UCSD-AML1 (cell line): Measurements from ENCODE around the gene NACC2.
"Not testable (repeated sequence)": the region's sequence is repeated elsewhere in the genome, so short reads cannot be mapped to it uniquely, and the experiment has no call there.

Experiments used
- DNase-seq: peaks from one replicate; lab custom pipeline; 2025; ENCODE audit not compliant: unreplicated experiment; lab: John Stamatoyannopoulos, UW

NACC2 gene

DNA sequence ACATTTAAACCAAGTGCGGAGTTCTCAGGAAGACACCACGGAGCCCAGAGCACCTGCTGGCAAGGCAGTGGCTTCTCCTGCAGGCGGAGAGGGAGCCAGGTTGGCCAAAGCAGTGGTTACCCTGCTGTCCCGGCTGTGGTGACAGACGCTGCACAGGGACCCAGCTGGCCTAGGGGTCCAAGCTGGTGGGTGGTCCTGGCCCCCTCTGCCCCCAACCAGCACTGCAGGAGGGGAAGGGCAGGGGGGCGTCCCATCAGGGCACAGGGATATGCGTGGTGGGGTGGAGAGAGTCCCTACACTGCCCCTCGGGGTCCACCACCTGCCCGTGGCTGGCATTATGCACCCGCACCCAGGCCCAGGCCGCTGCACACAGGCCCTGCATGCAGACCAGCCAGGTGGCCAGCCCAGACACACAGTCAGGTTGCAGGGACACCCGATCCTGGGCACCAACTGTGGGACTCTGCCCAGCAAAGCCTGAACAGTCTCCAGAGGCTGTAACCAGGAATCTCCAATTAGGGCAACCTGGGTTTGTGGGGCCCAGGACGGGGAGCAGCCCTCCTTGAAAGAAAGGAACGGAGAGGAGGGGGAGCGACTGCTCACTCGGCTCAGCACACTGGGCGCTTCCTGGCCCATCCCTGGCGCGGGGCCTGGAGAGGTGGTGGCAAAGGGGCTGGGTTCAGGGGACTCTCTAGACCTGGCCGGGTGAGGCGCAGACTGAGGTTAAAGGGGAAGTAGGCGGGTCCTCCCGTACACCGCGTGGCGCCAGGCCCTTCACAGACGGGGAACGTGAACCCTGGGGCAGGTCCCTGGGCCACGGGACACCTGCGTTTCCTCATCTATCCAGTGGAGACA is 46.3 kb downstream of the NACC2 start:
- no peak for DNase-seq

DNA sequence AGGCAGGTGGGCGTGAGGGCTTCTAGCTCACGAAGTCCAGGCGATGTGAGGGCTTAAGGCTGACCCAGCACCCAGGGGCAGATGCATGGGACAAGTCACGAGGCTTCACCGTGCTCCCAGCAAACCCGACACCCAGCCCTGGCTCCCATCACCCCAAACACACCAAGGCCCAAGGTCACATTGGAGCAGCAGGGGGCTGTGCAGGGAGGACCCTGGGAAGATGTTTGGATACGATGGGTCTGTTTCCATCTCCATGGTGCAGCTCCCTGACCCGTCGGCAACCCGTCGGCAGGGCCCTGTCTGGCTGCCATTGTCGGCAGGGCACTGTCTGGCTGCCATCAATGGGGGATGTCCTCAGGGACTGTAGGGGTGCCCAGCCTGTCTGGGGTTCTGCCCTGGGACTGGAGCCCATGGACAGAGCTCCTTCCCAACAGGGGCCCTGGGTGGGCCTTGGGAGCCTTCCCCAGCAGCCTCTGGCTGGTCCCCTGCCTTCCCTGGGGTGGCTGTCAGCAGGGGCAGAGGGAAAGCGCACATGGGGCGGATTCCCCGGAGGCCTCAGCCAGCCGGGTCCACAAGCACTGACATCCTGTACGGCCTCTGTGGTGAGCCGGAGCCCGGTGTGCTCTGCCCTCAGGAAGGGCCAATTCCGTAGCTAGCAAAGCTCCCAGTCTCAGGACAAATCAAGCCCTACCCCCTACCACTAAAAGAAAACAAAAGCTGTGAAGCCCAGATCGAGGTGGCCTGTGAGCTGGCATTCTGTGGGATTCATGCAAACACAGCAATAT is 47.1 kb downstream of the NACC2 start:
- no peak for DNase-seq

- DNase-seq: peak; percentile 28
Observed at GRCh38 chr9:136047076-136047774, 47.9 kb downstream of the NACC2 start.

DNA sequence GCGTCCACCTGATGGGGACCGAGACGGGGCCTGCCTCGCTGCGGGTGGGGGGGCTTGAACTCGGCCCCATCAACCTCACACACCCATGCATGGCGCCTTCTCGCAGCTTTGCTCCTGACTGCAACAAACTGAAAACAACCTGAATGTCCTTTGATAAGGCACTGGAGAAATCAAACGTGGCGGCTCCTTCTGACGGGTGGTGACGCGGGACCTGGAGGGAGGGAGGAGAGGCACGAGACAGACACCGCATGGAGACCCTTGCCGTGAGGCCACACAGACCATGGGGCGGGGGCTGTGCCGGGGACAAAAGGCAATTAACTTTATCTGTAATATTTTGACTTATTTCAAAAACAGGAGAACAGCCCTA is 48.6 kb downstream of the NACC2 start:
- no peak for DNase-seq

DNA sequence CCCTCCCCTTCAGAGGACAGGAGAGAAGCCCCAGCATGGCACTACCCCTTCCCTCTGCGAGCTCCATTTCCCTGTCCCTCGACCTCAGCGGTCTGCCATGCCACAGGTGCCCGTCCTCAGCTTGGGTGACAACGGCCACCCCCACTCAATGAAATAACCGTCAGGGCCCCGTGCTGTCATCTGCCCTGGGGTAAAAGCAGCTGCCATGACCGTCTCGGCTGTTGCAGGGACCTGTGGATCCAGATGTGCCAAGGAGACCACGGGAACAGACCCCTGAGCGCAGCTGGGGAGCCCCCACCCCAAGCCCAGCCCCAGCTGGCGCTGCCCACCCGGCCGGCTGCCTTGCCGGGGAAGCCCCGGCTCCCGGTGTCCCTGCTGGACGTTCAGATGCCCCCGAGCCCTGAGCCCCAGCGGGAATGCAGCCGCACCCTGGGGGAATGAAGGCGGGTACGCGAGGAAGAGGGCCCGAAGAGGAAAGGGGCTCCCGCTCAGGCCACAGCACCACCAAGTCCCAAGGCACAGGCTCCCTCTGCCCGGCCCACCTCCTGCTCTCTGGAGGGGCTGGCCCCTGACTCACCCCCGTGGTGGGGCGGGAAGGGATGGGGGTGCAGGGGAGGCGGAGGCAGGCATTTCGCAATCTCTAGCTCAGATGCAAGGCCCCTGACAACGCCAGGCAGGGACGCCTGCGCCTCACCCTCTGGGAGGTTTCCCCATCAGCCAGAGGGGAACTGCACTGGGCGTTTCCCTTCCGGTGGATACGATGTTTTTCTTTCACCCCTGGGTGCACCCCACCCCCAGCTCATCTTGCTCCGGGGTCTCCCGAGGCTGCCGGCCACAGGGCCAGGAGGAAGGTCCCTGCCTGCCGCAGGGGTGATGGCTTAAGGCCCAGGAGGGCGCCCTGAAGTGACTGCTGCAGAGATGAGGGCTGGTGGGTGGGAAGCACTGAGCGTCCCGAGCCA is 49.2 kb downstream of the NACC2 start:
- peak; percentile 28 for DNase-seq

DNA sequence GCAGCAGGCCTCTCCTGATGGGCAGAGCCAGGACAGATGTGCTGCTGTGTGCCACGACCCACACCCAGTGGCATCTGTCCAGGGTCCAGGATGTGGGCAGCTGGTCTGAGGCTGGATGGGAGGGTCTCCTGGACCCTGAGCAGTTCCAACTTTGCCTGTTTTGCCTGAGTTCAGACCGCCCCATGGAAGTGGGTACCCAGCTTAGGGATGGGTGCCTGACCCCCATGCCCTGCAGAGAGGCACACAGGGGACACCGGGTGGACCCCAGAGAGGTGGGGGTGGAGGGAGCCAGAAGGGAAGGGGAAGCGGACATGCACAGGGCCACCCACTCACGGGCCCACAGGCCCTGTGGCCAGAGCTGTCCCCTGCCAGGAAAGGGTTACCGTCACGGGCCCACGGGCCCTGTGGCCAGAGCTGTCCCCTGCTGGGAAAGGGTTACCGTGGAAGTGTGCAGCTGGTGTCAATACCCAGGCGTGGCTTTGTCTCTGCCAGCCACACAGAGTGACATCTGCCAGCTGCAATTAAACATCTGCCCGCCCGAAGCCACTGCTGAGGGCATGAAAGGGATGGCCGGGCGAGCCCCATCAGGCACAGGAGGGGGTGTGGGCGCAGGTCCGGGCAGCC is 50.0 kb downstream of the NACC2 start:
- no peak for DNase-seq

GRCh38 chr9:136044207-136044970 is 50.7 kb downstream of the NACC2 start:
- no peak for DNase-seq

DNA sequence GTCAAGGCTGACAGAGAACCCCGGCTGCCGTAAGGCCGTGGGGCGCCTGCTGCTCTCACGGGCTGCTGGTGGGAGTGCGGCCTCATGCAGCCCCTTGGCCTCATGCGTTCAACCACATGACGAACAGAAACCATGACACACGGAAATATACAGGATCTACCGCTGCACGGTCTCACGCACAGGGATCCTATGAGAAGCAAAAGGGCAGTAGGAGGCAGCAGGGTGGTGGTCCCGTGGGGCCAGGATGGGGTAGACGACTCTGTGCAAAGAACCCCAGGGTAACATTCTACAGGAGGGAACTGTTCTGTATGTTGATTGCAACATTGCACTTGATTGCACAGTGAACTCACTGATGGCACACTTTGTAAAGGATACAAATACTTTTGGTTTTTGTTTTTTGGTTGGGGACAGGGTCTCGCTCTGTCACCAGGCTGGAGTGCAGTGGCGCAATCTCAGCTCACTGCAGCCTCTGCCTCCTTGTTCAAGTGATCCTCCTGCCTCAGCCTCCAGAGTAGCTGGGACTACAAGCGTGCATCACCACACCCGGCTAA is 51.6 kb downstream of the NACC2 start:
- no peak for DNase-seq

GRCh38 chr9:136042541-136042940 is 52.5 kb downstream of the NACC2 start:
- no peak for DNase-seq

GRCh38 chr9:136040848-136041247 is 54.2 kb downstream of the NACC2 start:
- DNase-seq: not testable (repeated sequence)

- DNase-seq: no peak
Observed at GRCh38 chr9:136039488-136039887, 55.6 kb downstream of the NACC2 start.

DNA sequence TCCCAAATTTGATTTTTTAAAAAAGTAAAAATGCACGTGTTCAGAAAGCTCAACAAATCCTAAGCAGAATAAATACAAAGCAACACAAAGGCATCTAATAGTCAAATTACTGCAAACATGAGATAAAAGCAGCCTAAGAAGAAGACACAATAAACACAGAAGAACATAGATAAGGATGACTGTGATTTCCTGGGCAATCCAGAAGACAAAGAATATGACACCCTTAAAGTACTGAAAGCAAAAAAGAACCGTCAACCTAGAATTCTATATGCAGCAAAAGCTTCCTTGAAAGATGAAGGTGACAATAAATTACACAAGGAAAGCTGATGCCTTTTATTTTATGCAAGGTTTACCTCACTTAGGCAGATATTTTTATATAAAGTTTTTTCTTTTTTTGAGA is 58.2 kb downstream of the NACC2 start:
- DNase-seq: no peak

DNA sequence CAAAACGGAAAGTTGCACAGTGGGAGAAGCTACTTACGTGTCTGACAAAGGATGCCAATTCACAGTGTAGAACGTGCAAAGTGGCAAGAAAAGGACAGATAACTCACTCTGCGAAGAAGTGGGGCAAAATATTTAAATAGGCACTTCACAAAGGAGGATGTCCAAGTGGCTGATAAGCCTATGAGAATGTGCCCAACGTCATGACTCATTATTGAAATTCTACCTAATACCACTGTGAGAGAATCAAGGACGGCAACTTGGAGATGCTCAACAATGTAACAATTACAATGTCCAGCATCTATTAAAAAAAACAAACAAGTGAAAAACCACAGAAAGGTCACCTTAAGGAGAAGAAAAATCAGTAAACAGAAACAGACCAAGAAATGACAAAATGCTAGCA is 59.0 kb downstream of the NACC2 start:
- DNase-seq: no peak

GRCh38 chr9:136031741-136032730 is 63.1 kb downstream of the NACC2 start:
- DNase-seq: no peak

DNA sequence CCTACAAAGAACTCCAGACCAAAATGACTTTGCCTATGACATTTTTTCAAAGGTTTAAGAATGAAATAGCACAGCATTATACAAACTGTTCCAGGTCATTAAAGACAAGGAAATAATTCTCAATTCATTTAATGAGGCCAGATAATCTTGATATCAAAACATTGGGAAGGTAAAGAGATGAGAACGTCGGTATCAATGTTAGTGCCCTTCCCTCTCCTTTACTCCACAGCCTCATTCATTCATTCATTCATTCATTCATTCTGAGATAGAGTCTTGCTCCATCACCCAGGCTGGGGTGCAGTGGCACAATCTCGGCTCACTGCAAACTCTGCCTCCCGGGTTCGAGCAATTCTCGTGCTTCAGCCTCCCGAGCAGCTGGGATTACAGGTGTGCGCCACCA is 64.0 kb downstream of the NACC2 start:
- DNase-seq: no peak

DNA sequence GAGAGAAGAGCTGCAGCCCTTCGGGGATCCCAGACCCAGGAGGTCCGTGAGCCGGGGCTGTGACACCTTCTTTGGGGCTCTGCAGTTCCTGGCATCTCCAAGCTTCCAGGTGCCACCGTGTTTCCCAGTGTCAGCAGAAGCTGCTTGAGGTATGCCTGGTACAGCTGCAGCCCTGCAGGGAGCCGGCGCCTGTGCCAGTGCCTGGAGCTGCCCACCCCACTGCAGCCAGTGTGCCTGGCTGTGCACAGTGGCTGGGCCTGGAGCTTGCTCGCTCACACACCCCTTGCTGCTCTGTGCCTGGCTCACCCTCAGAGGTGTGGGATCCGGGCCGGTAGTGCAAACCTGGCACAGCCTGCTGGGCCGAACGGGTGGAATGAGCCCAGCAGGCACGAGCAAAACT is 65.5 kb downstream of the NACC2 start:
- no peak for DNase-seq

DNA sequence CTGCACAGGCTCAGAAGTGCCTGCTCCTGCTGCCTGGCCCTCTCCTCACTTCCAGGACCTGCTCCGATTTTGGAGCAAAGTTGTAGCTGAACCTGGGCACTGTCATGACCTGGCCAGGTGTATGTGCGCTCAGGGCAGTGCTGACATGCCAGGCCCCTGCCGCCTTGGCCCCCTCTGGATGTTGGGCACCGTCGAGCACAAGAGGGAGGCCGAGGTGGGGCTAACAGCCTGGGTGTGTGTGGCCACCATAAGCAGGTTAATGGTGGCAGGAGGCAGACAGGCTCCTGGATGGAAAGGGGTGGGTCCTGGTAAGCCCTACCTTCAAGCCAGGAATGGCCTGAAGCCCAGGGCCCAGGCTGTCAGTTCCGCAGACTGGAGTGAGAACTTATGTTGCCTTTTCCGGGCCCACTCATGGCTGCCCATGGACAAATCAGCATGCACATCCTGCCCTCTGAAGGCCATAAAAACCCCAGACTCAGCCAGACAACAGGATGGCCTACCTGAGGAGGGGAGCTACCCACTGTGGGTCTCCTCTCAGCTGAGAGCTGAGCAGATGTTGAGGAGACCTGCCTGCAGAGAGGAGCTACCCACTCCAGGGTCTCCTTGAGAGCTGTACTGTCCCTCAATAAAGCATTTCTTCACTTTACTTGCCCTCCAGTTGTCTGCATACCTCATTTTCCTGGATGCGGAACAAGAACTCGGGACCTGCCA is 66.2 kb downstream of the NACC2 start:
- DNase-seq: no peak
